ENCODE measurements around the gene CHRNE.
"Not testable (repeated sequence)": the region's sequence is repeated elsewhere in the genome, so short reads cannot be mapped to it uniquely, and the experiment has no call there.

Gene CHRNE

DNA sequence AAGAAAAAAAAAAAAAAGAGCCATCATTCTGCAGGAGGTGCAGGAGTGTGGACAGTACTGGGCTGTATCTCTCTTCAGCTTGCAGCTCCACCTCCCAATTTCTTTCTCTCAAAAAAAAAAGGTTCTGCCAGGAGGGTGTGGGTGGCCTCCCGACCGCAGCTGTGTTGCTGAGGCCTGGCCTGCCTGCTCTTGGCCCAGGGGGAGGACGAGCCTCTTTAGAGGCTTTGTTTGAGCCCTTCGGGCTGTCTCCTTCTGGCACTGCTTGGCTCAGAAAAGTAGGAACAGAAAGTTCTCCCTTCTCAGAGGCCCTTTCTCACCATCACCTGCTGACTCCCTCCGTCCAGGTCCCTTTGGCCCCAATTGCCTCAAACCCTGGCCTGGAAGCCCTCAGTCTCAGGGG, 25.8 kb downstream of the CHRNE start:
- no peak for TF ChIP-seq ZFX (IDR thresholded peaks at IDR 0.05; ENCODE audit: borderline replicate concordance)
- TF ChIP-seq, protein P1, sequence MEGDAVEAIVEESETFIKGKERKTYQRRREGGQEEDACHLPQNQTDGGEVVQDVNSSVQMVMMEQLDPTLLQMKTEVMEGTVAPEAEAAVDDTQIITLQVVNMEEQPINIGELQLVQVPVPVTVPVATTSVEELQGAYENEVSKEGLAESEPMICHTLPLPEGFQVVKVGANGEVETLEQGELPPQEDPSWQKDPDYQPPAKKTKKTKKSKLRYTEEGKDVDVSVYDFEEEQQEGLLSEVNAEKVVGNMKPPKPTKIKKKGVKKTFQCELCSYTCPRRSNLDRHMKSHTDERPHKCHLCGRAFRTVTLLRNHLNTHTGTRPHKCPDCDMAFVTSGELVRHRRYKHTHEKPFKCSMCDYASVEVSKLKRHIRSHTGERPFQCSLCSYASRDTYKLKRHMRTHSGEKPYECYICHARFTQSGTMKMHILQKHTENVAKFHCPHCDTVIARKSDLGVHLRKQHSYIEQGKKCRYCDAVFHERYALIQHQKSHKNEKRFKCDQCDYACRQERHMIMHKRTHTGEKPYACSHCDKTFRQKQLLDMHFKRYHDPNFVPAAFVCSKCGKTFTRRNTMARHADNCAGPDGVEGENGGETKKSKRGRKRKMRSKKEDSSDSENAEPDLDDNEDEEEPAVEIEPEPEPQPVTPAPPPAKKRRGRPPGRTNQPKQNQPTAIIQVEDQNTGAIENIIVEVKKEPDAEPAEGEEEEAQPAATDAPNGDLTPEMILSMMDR (IDR thresholded peaks at IDR 0.05) = no peak
- no peak overlapping the region for H3K27ac ChIP-seq

DNA sequence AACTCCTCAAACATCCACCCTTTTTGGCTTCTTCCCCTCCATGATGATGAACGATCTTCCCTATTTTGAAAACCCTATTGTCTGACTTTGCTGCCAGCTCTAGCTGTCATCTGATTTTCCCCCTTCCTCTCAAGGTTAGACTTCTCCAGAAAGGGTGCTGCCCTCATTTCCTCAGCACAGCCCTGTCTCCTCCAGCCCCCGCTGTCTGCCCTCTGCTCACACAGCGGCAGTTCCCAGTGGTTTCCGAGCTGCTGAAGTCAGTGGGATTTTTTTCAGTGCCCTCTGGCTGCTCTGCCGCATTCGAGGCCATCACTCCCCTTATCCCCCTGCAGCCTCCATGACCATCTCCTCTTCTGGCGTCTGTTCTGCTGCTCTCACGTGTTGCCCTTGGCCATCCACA, 30.1 kb downstream of the CHRNE start:
- no peak for TF ChIP-seq ZFX (IDR thresholded peaks at IDR 0.05; ENCODE audit: borderline replicate concordance)
- TF ChIP-seq, protein P1 (IDR thresholded peaks at IDR 0.05) = no peak
- no peak overlapping the region for H3K27ac ChIP-seq

- no peak for TF ChIP-seq ZFX (IDR thresholded peaks at IDR 0.05; ENCODE audit: borderline replicate concordance)
- TF ChIP-seq, protein P1 (IDR thresholded peaks at IDR 0.05) = no peak
- H3K27ac ChIP-seq = no peak overlapping the region
These were observed 32.0 kb downstream of the CHRNE start for GRCh38 chr17:4870855-4871254.

DNA sequence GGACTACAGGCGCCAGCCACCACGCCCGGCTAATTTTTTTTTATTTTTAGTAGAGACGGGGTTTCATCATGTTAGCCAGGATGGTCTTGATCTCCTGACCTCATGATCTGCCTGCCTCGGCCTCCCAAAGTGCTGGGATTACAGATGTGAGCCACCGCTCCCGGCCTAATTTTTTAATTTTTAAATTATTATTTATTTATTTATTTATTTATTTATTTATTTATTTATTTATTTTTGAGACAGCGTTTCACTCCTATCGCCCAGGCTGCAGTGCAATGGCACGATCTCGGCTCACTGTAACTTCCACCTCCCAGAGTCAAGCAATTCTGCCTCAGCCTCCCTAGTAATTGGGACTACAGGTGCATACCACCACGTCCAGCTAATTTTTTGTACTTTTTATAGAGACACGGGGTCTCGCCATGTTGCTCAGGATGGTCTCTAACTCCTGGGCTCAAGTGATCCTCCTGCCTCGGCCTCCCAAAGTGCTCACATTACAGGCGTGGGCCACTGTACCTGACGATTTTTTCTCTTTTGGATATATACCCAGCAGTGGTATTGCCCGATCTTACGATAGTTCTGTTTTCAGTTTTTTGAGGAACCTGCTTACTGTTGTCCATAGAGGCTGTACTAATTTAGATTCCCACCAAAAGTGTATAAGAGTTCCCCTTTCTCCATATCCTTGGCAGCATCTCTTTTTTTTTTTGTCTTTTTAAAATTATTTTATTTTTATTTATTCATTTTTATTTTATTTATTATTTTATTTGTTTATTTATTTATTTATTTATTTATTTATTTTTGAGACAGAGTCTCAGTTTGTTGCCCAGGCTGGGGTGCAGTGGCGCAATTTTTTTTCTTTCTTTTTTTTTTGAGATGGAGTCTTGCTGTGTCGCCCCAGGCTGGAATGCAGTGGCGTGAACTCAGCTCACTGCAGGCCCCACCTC, 33.6 kb downstream of the CHRNE start:
- H3K27ac ChIP-seq = not testable (repeated sequence)

- not testable (repeated sequence) for H3K27ac ChIP-seq
These were observed 35.4 kb downstream of the CHRNE start for GRCh38 chr17:4867535-4867934.

DNA sequence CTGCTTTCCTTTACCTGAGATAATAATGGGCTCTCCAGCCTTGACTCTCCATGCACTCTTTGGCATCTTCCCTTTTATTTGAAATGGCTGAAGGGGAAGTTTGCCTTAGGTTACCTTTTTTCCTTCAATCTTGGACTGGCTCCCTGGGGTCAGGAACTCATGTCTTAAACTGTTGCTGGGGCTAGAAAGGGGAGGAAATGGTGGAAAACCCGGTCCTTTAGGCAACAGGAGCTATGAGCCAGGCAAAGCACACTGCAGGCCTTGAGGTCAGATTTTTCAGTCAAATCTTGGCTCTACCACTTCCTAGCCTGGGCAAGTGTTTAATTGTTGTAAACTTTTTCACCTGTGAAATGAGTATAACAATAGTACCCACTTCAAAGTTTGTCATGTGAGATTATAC, 39.6 kb downstream of the CHRNE start:
- no peak overlapping the region for H3K27ac ChIP-seq
- TF ChIP-seq, protein P1 (IDR thresholded peaks at IDR 0.05) = no peak
- no peak for TF ChIP-seq ZFX (IDR thresholded peaks at IDR 0.05; ENCODE audit: borderline replicate concordance)

DNA sequence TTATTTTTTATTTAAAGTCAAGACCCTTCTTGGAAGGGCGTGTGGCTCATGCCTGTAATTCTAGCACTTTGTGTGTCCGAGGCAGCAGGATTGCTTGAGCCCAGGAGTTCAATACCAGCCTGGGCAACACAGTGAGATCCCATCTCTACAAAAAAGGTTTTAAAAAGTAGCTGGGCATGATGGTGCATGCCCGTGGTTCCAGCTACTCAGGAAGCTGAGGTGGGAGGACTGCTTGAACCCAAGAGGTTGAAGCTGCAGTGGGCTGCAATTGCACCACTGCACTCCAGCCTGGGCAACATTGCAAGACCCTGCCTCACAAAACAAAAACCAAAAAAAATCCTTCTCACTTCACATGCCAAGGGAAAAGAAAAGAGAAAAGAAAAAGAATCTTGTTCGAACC, 40.2 kb downstream of the CHRNE start:
- no peak overlapping the region for H3K27ac ChIP-seq
- TF ChIP-seq, protein P1 (IDR thresholded peaks at IDR 0.05) = no peak
- no peak for TF ChIP-seq ZFX (IDR thresholded peaks at IDR 0.05; ENCODE audit: borderline replicate concordance)

- no peak overlapping the region for H3K27ac ChIP-seq
- no peak for TF ChIP-seq ZFX (IDR thresholded peaks at IDR 0.05; ENCODE audit: borderline replicate concordance)
- TF ChIP-seq, protein P1 (IDR thresholded peaks at IDR 0.05) = no peak
These were observed 41.8 kb downstream of the CHRNE start for GRCh38 chr17:4861052-4861451.
